H1 (cell line): ENCODE results near the gene C1orf50. TPM values are rescaled to one million over a fixed set of nuclear protein-coding genes. Genes with fewer than 3 reads are reported as not detected.

Experiments
- polyA plus RNA-seq, 7 experiments: library from polyadenylated mRNA; depleted of rRNA in 3 of 7; stranded (reverse) in 5 of 7; unstranded in 2 of 7; fragments of >200 nt in 5 of 7; fragments of 200-250 nt in 2 of 7; gene quantifications; 1 replicate in 5 of 7; 2 replicates in 1 of 7; 4 replicates in 1 of 7; pipeline versions ENCODE4 v1.2.1 to v1.2.3, GENCODE V29; 2011 to 2013; ENCODE audit warnings: missing spikeins in 2 of 7, mixed read lengths in 2 of 7
- total RNA-seq: library from RNA; stranded (reverse); fragmentation: NEBNext Ultra II Directional; extraction: Animal tissue kit (Norgen Biotek cat#: 25700); gene quantifications from 2 replicates; pipeline ENCODE4 v1.2.1, GENCODE V29; 2021

C1orf50 gene
- total and polyA plus RNA-seq, 2 of the 8 experiments (the other 6 are each of a cell fraction or from before 2014, with no cell fraction given), result 3.2 to 7.1 TPM

Other genes with a start within 250 kb of the C1orf50 start
- gene PPIH, start 108.8 kb upstream of the C1orf50 start, total RNA-seq, result 72.8 and 78.1 TPM in 2 replicates
- 62.2 and 91.5 TPM in 2 replicates for gene PPIH, start 108.8 kb upstream of the C1orf50 start, polyA plus RNA-seq (2011; rRNA removed)
- 1,219 and 1,248 TPM in 2 replicates for gene YBX1, start 84.8 kb upstream of the C1orf50 start, total RNA-seq
- gene YBX1, start 84.8 kb upstream of the C1orf50 start, polyA plus RNA-seq (2011; rRNA removed), result 438 and 476 TPM in 2 replicates
- 9.7 and 12.1 TPM in 2 replicates for gene CLDN19, start 27.0 kb upstream of the C1orf50 start, total RNA-seq
- gene CLDN19, start 27.0 kb upstream of the C1orf50 start, polyA plus RNA-seq (2011; rRNA removed), result 17.2 and 27.8 TPM in 2 replicates
- gene P3H1, start 221 bp upstream of the C1orf50 start, total RNA-seq, result 58.4 and 60.4 TPM in 2 replicates
- gene P3H1, start 221 bp upstream of the C1orf50 start, polyA plus RNA-seq (2011; rRNA removed), result 87.5 and 90.7 TPM in 2 replicates
- gene TMEM269, start 17.7 kb downstream of the C1orf50 start, total RNA-seq, result 0.35 and 0.61 TPM in 2 replicates
- 0.14 TPM in 2 replicates for gene TMEM269, start 17.7 kb downstream of the C1orf50 start, polyA plus RNA-seq (2011; rRNA removed)
- 3.9 and 5.0 TPM in 2 replicates for gene ERMAP, start 49.9 kb downstream of the C1orf50 start, total RNA-seq
- 2.2 and 2.5 TPM in 2 replicates for gene ERMAP, start 49.9 kb downstream of the C1orf50 start, polyA plus RNA-seq (2011; rRNA removed)
- 30.2 and 34.2 TPM in 2 replicates for gene SVBP, start 50.1 kb downstream of the C1orf50 start, total RNA-seq
- 16.3 and 29.7 TPM in 2 replicates for gene SVBP, start 50.1 kb downstream of the C1orf50 start, polyA plus RNA-seq (2011; rRNA removed)
- 18.6 and 19.5 TPM in 2 replicates for gene ZNF691, start 79.4 kb downstream of the C1orf50 start, total RNA-seq
- 19.0 and 19.5 TPM in 2 replicates for gene ZNF691, start 79.4 kb downstream of the C1orf50 start, polyA plus RNA-seq (2011; rRNA removed)
- 230 and 239 TPM in 2 replicates for gene SLC2A1, start 191.6 kb downstream of the C1orf50 start, total RNA-seq
- gene SLC2A1, start 191.6 kb downstream of the C1orf50 start, polyA plus RNA-seq (2011; rRNA removed), result 308 and 434 TPM in 2 replicates